Common myeloid progenitor, CD34-positive (primary cell): Measurements from ENCODE around the gene ADAM10.
"Not testable (repeated sequence)": the region's sequence is repeated elsewhere in the genome, so short reads cannot be mapped to it uniquely, and the experiment has no call there.

Source experiments
- CTCF ChIA-PET: fragments of 350-600 bp; sonication (Branson Sonifier 250); formaldehyde crosslinking; loops from one replicate; lab custom pipeline; 2021; ENCODE audit warnings: antibody characterized with exemption; lab: Charles Lee
- POLR2A ChIA-PET: fragments of 350-600 bp; sonication (Branson Sonifier 250); formaldehyde crosslinking; loops from one replicate; lab custom pipeline; 2021; ENCODE audit warnings: antibody characterized with exemption; lab: Charles Lee
- DNase-seq, 3 donors: peaks; one replicate each; pipeline versions ENCODE4 v3.0.0 to v3.0.0-alpha.2; 2013
- H3K27ac ChIP-seq, 2 experiments: 1 replicate in 1 of 2; 2 replicates in 1 of 2; pipeline ENCODE4 v1.7.0; 2013; ENCODE audit warnings: inconsistent platforms in 2 of 2, low read length in 2 of 2, mild to moderate bottlenecking in 2 of 2, low read depth in 1 of 2, moderate library complexity in 1 of 2; ENCODE audit not compliant: severe bottlenecking in 2 of 2, insufficient read depth in 1 of 2, poor library complexity in 1 of 2
- H3K27me3 ChIP-seq, 5 experiments: replicated peaks in 2 of 5; 1 replicate in 3 of 5; 2 replicates in 2 of 5; pipeline versions ENCODE4 v1.6.1 to v1.7.0; 2013; ENCODE audit warnings: low read length in 4 of 5, mild to moderate bottlenecking in 2 of 5, moderate library complexity in 2 of 5, inconsistent platforms in 1 of 5; ENCODE audit not compliant: insufficient read depth in 5 of 5, control insufficient read depth in 4 of 5
- H3K36me3 ChIP-seq, 4 experiments: 1 replicate in 2 of 4; 2 replicates in 2 of 4; pipeline versions ENCODE4 v1.6.1 to v1.7.0; 2013; ENCODE audit warnings: low read length in 3 of 4, control low read depth in 1 of 4, mild to moderate bottlenecking in 1 of 4; ENCODE audit not compliant: control insufficient read depth in 4 of 4, insufficient read depth in 4 of 4
- H3K4me1 ChIP-seq, 4 experiments: 1 replicate in 3 of 4; 2 replicates in 1 of 4; pipeline versions ENCODE4 v1.6.1 to v1.7.1; 2013; ENCODE audit warnings: low read length in 3 of 4, mild to moderate bottlenecking in 3 of 4, control low read depth in 1 of 4, inconsistent platforms in 1 of 4, moderate library complexity in 1 of 4; ENCODE audit not compliant: control insufficient read depth in 4 of 4, insufficient read depth in 4 of 4; ENCODE audit errors: control extremely low read depth in 1 of 4
- H3K4me3 ChIP-seq, 7 experiments: 1 replicate in 4 of 7; 2 replicates in 3 of 7; pipeline versions ENCODE4 v1.5.1 to v1.7.0; 2013; ENCODE audit warnings: mild to moderate bottlenecking in 7 of 7, low read length in 6 of 7, moderate library complexity in 6 of 7, inconsistent platforms in 2 of 7, low read depth in 2 of 7, control low read depth in 1 of 7; ENCODE audit not compliant: insufficient read depth in 4 of 7, control insufficient read depth in 1 of 7; ENCODE audit errors: extremely low read depth in 1 of 7
- H3K9me3 ChIP-seq, 5 experiments: 1 replicate in 4 of 5; 2 replicates in 1 of 5; pipeline versions ENCODE4 v1.6.1 to v1.7.1; 2013; ENCODE audit warnings: low read length in 4 of 5, mild to moderate bottlenecking in 2 of 5, inconsistent platforms in 1 of 5, low read depth in 1 of 5, moderate library complexity in 1 of 5; ENCODE audit not compliant: control insufficient read depth in 4 of 5, insufficient read depth in 2 of 5; ENCODE audit errors: control extremely low read depth in 1 of 5
- WGBS: methylation state at CpG from one replicate; pipeline ENCODE4 v1.1.5; 2013; ENCODE audit not compliant: insufficient coverage; 5-methylcytosine and 5-hydroxymethylcytosine counted together

The ADAM10 gene

GRCh38 chr15:58770519-58770856 is 21.0 kb upstream of the ADAM10 start:
- Histone ChIP-seq H3K4me1 (peaks cover 10 to 29% (median 18%) of the 10 kb centered on the region in 4 experiments), H3K27me3 (no peaks in the 10 kb centered on the region), H3K36me3 (no peaks in the 10 kb centered on the region), H3K27ac (peak overlapping the region; percentile 54 to 88), H3K9me3 (no peaks in the 10 kb centered on the region), H3K4me3 (peak overlapping the region; percentile 84 to 100 (median 94))
- ChIA-PET POLR2A (interaction anchor here (1.0 to 1.6 kb wide), 2 partner anchors 21 to 46 kb away, joined by 4 to 11 read pairs; partner anchors contain the start of gene ADAM10), CTCF (interaction anchor here (0.7 to 2.6 kb wide), 10 partner anchors 10 to 59 kb away, joined by 3 to 13 read pairs (median 4); partner anchors contain the start of gene ADAM10)
- DNase-seq = peak; percentile 70 to 93 (median 89)
- WGBS = 0% methylated on average over 9 of the region's 9 CpGs

GRCh38 chr15:58768601-58769004 is 19.1 kb upstream of the ADAM10 start:
- H3K27me3 ChIP-seq, H3K27ac ChIP-seq, H3K9me3 ChIP-seq, H3K36me3 ChIP-seq, DNase-seq, POLR2A ChIA-PET, H3K4me3 ChIP-seq: not testable (repeated sequence)
- WGBS = 100% methylated on average over 3 of the region's 7 CpGs
- CTCF ChIA-PET = interaction anchor here (0.9 kb wide), 1 partner anchor 8 kb away, joined by 3 read pairs; no protein-coding TSS in a partner anchor
- H3K4me1 ChIP-seq = peaks cover 10 to 27% (median 18%) of the 10 kb centered on the region in 4 experiments

DNA sequence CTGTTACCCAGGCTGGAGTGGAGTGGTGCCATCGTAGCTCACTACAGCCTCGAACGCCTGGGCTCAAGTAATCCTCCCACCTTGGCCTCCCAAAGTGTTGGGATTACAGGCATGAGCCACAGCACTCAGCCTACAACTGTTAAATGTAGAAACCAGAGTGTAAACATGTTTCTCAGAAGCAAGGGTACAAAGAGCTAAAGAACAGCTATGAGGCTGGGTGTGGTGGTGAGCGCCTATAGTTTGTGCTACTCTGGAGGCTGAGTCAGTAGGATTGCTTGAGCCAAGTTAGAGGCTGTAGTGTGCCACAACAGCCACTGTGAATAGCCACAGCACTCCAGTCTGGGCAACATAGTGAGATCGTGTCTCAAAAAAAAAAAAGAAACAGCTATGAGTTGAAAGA is 16.8 kb upstream of the ADAM10 start:
- ChIA-PET POLR2A (interaction anchor here (0.6 kb wide), 1 partner anchor 166 kb away, joined by 3 read pairs; no protein-coding TSS in a partner anchor), CTCF (no interaction called here)
- WGBS = 97% methylated on average over 5 of the region's 5 CpGs

GRCh38 chr15:58764468-58764867 is 15.0 kb upstream of the ADAM10 start:
- WGBS = 100% methylated on average over 5 of the region's 5 CpGs
- Histone ChIP-seq H3K27me3 (no peaks in the 10 kb centered on the region), H3K27ac (no peak overlapping the region), H3K4me3 (no peak overlapping the region), H3K9me3 (peaks cover 3 to 7% (median 5%) of the 10 kb centered on the region in 5 experiments), H3K4me1 (no peaks in the 10 kb centered on the region), H3K36me3 (no peaks in the 10 kb centered on the region)
- CTCF ChIA-PET = interaction anchor here (0.9 kb wide), 1 partner anchor 9 kb away, joined by 7 read pairs; no protein-coding TSS in a partner anchor
- POLR2A ChIA-PET = no interaction called here
- DNase-seq = no peak

More for the DNA sequence above, 16.8 kb upstream of the ADAM10 start:
- Histone ChIP-seq H3K4me1 (peaks cover 0 to 10% (median 9%) of the 10 kb centered on the region in 4 experiments), H3K27me3 (no peaks in the 10 kb centered on the region), H3K4me3 (no peak overlapping the region), H3K9me3 (peaks cover 3 to 7% (median 5%) of the 10 kb centered on the region in 5 experiments), H3K27ac (no peak overlapping the region), H3K36me3 (no peaks in the 10 kb centered on the region)
- no peak for DNase-seq

DNA sequence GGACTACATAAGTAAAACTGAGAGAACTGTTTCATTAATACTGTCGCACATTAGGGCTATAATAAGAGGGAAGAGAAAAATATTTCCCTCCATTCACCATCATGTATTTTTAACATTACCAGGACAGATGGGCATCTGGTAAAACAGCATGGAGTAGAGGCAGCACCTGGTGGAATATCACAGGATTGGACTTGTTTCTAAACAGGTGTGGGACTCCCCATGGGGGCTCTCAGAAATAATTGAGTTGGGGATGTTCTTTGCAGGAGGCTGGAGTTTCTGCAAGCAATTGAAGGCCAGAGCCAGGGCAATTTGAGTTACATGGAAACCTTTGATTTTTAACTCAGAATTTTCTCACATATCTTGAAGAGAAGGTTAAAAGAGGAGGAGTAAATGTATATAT is 13.2 kb upstream of the ADAM10 start:
- Histone ChIP-seq H3K27me3 (no peaks in the 10 kb centered on the region), H3K4me1 (no peaks in the 10 kb centered on the region), H3K9me3 (peaks cover 3 to 7% (median 5%) of the 10 kb centered on the region in 5 experiments), H3K27ac (no peak overlapping the region), H3K4me3 (no peak overlapping the region), H3K36me3 (no peaks in the 10 kb centered on the region)
- no CpG with 5 or more reads among the region's 1 CpG for WGBS
- POLR2A ChIA-PET = interaction anchor here (0.9 kb wide), 1 partner anchor 13 kb away, joined by 4 read pairs; no protein-coding TSS in a partner anchor
- CTCF ChIA-PET = no interaction called here
- DNase-seq = no peak

DNA sequence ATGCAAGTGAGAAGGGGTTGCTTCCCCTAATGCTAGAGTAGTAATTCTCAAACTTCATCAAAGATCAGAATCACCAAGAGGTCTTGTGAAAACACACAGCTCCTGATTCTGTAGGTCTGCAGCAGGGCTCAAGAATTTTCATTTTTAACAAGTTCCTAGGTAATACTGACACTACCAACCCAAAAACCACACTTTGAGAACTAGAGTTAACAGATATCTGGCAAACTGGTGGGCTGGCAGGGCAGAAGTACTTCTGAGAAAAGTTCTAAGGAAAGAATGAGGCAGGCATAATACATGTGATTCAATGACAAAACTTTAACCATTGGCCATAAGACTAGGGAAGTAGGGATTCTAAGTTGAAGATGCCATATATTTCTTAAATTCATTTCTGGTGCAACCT is 12.8 kb upstream of the ADAM10 start:
- no peak overlapping the region for H3K27ac ChIP-seq
- no peaks in the 10 kb centered on the region for H3K27me3 ChIP-seq
- no peaks in the 10 kb centered on the region for H3K36me3 ChIP-seq
- POLR2A ChIA-PET = no interaction called here
- CTCF ChIA-PET = no interaction called here
- peaks cover 3 to 7% (median 5%) of the 10 kb centered on the region in 5 experiments for H3K9me3 ChIP-seq
- DNase-seq = no peak
- H3K4me1 ChIP-seq = no peaks in the 10 kb centered on the region
- H3K4me3 ChIP-seq = no peak overlapping the region

DNA sequence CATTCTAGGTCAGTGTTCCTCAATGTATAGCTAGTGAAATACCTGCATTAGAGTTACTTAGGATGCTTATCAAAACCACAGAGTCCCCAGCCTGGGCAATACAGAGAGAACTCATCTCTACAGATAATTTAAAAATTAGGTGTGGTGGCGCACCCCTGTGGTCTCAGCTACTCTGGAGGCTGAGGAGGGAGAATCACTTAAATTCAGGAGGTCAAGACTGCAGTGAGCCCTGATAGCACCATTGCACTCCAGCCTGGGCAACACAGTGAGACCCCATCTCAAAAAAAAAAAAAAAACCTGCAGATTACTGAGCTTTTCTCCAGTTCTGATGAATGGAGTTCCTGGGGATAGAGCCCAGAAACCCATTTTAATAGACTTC is 11.5 kb upstream of the ADAM10 start:
- H3K9me3 ChIP-seq = peaks cover 3 to 7% (median 5%) of the 10 kb centered on the region in 5 experiments
- no peaks in the 10 kb centered on the region for H3K4me1 ChIP-seq
- H3K4me3 ChIP-seq = no peak overlapping the region
- 100% methylated on average over 1 of the region's 1 CpG for WGBS
- H3K27me3 ChIP-seq = no peaks in the 10 kb centered on the region
- ChIA-PET POLR2A (no interaction called here), CTCF (interaction anchor here (1.1 to 1.8 kb wide), 3 partner anchors 10 to 548 kb away, joined by 3 to 6 read pairs (median 4); partner anchors contain the start of genes ADAM10 and MINDY2)
- no peak for DNase-seq
- H3K27ac ChIP-seq = no peak overlapping the region
- no peaks in the 10 kb centered on the region for H3K36me3 ChIP-seq
